NB4 (cell line): ENCODE results near the gene PFDN1.

Experiments
- DNase-seq: peaks from one replicate; pipeline ENCODE4 v3.0.0; 2010; ENCODE audit warnings: low read depth
- H3K4me3 ChIP-seq: one replicate; pipeline ENCODE4 v1.5.1; 2011; ENCODE audit warnings: mild to moderate bottlenecking, low read depth, low read length, moderate library complexity
- MYC ChIP-seq: IDR thresholded peaks from 2 replicates; pipeline ENCODE4 v1.6.1; 2011; ENCODE audit warnings: low read depth, low read length
- POLR2A ChIP-seq: IDR thresholded peaks from 2 replicates; pipeline ENCODE4 v1.6.1; 2011; ENCODE audit warnings: mild to moderate bottlenecking; ENCODE audit not compliant: insufficient read length; ENCODE audit errors: extremely low read depth
- TF ChIP-seq, protein P1 (sequence below): IDR thresholded peaks from 2 replicates; pipeline ENCODE4 v1.6.1; 2011; ENCODE audit warnings: low read depth, low read length
- TF ChIP-seq, protein P2 (sequence below): IDR thresholded peaks from one replicate; pipeline ENCODE4 v1.5.1; 2012; ENCODE audit warnings: low read depth, low read length

Gene PFDN1

DNA sequence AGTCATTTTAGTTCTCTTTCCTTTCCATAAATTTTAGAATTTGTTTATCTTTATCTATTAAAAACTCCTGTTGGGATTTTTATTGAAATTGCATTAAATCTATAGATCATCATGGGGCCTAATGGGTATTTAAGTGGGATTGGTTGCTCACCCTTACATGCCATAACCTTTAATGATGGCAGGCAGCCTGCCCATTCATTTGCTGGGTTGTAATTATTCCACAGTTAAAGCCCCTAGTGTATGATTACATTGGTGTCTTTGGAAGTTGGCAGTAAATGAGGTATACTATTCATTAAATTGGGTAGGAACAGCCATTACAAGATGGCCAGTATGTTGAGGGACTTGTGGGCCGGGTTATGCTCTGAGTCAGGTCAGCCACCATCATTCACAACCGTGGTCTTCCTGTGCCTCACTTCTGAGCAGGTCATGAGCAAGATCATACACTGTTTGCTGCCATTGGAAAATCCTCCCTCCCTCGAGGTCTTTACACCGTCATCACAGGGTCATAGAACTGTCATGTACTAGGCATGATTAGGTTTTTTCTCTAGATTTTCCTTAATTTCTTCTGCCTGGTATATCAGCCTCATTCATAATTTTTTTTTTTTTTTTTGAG lies 68.4 kb downstream of the PFDN1 start:
- no peak for TF ChIP-seq POLR2A
- TF ChIP-seq, protein P1, sequence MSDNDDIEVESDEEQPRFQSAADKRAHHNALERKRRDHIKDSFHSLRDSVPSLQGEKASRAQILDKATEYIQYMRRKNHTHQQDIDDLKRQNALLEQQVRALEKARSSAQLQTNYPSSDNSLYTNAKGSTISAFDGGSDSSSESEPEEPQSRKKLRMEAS = no peak
- TF ChIP-seq, protein P2, sequence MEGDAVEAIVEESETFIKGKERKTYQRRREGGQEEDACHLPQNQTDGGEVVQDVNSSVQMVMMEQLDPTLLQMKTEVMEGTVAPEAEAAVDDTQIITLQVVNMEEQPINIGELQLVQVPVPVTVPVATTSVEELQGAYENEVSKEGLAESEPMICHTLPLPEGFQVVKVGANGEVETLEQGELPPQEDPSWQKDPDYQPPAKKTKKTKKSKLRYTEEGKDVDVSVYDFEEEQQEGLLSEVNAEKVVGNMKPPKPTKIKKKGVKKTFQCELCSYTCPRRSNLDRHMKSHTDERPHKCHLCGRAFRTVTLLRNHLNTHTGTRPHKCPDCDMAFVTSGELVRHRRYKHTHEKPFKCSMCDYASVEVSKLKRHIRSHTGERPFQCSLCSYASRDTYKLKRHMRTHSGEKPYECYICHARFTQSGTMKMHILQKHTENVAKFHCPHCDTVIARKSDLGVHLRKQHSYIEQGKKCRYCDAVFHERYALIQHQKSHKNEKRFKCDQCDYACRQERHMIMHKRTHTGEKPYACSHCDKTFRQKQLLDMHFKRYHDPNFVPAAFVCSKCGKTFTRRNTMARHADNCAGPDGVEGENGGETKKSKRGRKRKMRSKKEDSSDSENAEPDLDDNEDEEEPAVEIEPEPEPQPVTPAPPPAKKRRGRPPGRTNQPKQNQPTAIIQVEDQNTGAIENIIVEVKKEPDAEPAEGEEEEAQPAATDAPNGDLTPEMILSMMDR = no peak
- TF ChIP-seq MYC = no peak
- no peak overlapping the region for H3K4me3 ChIP-seq
- DNase-seq = no peak

DNA sequence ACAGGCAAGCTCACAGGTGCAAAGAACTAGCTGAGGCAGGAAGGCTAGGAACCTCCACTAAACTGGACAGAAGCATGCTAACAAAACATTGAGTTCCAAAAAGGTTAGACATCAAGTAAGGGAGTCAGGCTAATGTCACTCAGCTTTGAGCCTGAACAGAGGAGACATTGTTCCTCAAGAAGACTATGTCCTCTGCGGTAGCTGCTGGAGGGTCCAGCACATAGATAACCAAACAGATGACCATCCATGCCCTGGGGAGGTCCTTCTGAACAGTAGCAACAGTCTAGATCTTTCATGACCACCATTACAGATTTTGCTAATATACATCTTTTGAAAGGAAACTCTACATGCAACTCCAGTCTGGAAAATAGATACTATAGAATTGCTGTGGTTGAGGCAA lies 70.2 kb downstream of the PFDN1 start:
- no peak for TF ChIP-seq POLR2A
- TF ChIP-seq, protein P1 = no peak
- no peak for TF ChIP-seq MYC
- TF ChIP-seq, protein P2 = no peak
- no peak overlapping the region for H3K4me3 ChIP-seq
- DNase-seq = no peak

DNA sequence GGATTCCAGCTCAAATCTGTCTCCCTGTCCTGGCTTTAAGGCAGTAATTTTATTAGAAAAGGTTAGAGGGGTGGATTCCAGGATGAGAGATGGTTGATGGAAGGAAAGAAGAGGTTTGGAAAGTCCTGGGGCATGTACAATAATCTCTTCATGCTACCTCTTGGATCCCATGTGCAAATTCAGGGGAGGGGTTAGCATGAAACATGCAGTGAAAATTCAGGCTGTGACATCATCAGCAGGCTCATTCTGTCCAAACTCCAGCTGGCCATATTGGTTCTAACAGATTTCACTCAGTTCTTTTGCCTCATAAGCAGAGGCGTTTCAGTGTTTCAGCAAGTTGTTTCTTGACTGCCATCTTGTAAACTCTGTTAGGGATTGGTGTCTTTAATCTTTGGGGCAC lies 72.5 kb downstream of the PFDN1 start:
- TF ChIP-seq, protein P2 = no peak
- TF ChIP-seq, protein P1 = no peak
- TF ChIP-seq MYC (no peak), POLR2A (no peak)
- DNase-seq = no peak
- H3K4me3 ChIP-seq = no peak overlapping the region

DNA sequence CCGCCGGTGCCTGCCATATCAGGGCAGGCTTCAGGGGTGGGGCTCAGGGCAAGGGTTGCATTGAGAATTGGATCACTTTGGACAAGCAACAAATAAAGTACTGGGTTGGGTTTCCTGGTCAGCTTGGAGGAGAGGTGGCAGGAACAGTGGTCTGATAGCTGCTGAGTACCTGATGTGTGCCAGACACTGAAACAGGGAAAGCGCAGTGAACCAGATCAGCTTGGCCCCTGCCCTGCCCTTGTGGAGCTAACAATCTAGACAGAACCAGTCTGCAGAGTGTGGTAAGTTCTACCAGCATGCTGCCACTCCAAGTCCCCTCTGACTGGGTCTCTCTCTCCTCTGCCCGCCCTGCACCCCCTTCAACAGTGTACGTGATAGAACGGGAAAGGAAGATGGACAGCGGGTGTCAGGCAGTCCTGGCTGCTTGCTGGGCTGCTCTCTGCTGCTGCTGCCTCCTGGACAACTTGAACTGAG lies 74.5 kb downstream of the PFDN1 start:
- H3K4me3 ChIP-seq = no peak overlapping the region
- DNase-seq = no peak
- TF ChIP-seq, protein P2 = no peak
- TF ChIP-seq POLR2A = no peak
- no peak for TF ChIP-seq MYC
- TF ChIP-seq, protein P1 = no peak

DNA sequence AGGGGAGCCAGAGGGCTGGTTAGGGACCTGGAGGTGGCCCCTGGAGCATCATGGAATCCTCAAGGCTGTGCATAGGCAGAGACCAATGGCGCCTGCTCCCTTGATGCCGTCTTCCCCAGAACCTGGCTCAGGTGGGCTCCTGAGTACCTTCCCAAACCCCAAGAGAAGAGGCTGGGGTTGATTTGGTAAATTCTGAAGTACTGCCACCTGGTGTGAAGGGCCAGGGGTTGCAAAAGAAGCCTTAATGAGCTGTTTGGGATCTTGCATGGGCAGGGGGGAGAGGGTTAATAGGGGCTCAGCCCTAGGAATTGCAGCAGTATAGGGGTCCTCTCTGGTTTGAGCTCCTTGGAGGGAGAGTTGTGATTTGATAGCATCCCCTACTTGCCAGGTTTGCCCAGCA lies 75.9 kb downstream of the PFDN1 start:
- no peak for DNase-seq
- H3K4me3 ChIP-seq = no peak overlapping the region
- TF ChIP-seq, protein P2 = no peak

DNA sequence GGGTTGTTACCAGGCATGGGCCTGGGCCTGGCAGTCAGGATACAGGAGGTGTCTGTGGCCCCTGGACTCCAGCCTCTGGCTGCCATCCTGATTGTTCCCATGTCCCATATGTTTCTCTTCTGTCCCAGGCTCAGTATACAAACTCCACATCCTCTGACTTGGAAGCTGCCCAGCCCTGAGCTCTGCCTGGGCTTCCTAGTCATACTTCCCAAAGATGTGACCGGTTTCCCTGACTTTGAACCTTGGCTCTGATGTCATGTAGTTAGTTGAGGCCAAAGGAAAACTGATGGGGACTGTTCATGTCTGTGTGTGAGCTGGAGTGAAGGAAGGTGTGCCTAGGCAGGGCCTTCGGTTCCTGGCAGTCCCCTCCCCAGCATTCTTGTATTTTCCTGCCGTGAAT lies 77.5 kb downstream of the PFDN1 start:
- no peak overlapping the region for H3K4me3 ChIP-seq
- TF ChIP-seq, protein P1 = no peak
- TF ChIP-seq MYC = no peak
- no peak for DNase-seq
